Breast epithelium (tissue), 3 donors: ENCODE measurements around the gene PPP6R1.

ENCODE experiments used
- CTCF ChIP-seq, 3 donors: fragments of 450-650 bp; IDR thresholded peaks; one replicate each; pipeline ENCODE4 v1.5.1; 2016 to 2017; ENCODE audit warnings: antibody characterized with exemption in 3 of 3, mild to moderate bottlenecking in 3 of 3, moderate library complexity in 3 of 3
- POLR2A ChIP-seq: fragments of 450-650 bp; IDR thresholded peaks from one replicate; pipeline ENCODE4 v1.6.1; 2016; ENCODE audit warnings: antibody characterized with exemption, mild to moderate bottlenecking, moderate library complexity
- POLR2AphosphoS5 ChIP-seq, 3 donors: sonication (generic); formaldehyde crosslinking; IDR thresholded peaks; one replicate each; pipeline ENCODE4 v1.6.1; 2017; ENCODE audit warnings: antibody characterized with exemption in 3 of 3

- TF ChIP-seq POLR2A = no peak
- no peak for TF ChIP-seq CTCF (IDR thresholded peaks at IDR 0.05)
- no peak for TF ChIP-seq POLR2AphosphoS5 (IDR thresholded peaks at IDR 0.05)
Measured at GRCh38 chr19:55265723-55266386, 7.0 kb upstream of the PPP6R1 start.
